Activated gamma-delta T cell treated with anti-CD3 and anti-CD28 coated beads, Interleukin-2, amount 50 U/mL, for 16 hours (primary cell): ENCODE measurements around the gene ASAP3.
A peak's percentile ranks its signal among the peaks of the same experiment; 100 is the strongest.

ENCODE experiments used
- DNase-seq: peaks from one replicate; pipeline ENCODE4 v3.0.0-alpha.2; 2020; ENCODE audit warnings: low read depth

The ASAP3 gene

DNA sequence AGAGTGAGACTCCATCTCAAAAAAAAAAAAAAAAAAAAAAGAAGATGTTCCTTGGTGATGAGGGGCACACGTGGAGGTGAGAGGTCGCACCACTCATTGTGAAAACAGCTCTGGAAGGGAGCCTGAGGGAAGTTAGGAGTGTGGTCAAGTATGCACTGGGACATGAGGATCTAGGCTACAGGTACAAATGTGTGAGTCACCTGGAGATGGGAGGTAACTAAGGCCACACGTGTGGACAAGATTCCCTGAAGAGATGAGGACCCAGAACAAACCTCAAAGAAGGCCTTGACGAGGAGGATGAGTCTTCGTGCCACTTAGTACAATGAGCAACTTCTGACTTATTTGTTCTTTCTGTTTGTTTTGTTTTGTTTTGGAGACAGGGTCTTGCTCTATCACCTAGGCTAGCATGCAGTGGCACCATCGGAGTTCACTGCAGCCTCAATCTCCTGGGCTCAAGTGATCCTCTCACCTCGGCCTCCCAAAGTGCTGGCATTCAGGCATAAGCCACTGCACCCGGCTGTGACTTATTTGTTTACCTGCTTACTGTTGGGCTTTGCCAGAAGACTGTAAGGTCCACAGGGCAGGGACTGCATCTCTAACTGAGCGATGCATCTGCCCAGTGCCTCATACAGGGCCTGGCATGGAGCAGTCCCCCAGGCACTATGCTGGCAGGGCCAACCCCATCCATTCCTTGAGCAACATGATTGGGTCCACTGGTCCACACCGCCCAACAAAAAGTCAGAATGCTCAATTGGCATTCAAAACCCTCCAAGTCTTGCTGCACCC is 6.4 kb downstream of the ASAP3 start:
- no peak for DNase-seq

DNA sequence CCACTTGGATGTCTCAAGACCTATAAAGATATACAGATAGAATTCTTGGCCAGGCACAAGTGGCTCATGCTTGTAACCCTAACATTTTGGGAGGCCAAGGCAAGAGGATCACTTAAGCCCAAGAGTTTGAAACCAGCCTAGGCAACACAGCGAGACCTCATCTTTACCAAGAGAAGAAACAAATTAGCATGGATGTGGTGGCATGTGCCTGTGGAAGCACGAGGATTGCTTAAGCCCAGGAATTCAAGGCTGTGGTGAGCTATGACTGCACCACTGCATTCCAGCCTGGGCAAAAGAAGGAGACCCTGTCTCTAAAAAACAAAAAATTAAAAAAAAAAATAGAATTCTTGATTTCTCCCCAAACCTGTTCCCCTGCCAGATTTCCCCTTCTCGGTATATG is 8.3 kb downstream of the ASAP3 start:
- DNase-seq, result no peak

DNA sequence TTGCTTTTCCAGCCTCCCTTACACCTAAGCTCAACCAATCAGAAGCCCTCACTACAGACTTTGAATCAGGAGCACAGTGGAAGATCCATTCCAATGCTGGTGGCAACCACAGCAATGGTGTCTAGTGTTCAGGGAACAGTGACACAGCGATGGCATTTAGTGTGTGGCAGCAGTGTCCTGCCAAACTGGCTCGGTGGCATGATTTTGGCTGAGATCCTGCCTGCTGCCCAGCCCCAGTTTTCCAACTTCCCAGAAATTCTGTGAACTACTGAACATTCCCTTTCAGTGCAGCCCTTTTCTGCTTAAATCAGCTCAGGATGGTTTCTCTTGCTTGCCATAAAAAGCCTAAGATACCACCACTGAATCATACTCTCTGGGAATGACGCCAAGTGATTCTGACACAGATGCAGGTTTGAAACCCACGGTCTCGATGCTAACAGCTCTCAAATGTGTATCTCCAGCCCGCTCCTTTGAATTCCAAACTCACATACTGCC is 8.8 kb downstream of the ASAP3 start:
- no peak for DNase-seq

DNA sequence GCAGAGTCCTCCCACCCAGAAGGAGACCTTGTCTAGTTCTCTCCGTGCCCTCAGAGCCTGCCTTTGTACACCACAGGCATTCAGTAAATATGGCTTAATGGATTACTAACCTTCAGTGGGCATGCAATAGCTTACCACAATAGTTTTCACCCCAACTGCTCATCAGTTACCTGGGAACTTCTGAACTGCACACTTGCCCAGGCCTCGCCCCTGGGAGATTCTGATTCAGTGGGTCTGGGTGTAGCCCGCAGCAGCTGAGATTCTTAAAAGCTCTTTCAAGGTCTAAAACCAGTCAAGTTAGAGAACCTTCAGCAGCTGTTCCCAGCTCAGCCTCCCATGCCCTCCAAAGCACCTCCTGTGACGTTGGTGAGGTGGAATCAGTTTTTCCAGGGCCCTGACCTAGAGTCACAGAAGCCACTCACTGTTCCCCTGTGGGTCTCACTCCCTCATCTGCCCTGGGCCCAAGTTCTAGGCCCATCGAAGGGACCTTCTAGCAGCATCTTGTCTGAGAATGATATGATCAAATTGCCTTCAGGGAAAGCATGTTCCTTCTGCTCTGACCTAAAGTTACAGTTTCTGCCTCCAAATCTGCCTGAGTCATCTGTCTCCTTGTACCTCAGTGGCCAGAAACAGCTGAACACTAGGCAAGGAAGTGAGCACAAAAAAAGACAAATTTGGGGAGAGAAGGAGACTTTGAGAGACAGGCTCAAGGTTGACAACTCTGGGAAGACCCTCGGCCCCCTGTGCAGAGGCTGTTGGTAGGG is 10.8 kb downstream of the ASAP3 start:
- no peak for DNase-seq

DNA sequence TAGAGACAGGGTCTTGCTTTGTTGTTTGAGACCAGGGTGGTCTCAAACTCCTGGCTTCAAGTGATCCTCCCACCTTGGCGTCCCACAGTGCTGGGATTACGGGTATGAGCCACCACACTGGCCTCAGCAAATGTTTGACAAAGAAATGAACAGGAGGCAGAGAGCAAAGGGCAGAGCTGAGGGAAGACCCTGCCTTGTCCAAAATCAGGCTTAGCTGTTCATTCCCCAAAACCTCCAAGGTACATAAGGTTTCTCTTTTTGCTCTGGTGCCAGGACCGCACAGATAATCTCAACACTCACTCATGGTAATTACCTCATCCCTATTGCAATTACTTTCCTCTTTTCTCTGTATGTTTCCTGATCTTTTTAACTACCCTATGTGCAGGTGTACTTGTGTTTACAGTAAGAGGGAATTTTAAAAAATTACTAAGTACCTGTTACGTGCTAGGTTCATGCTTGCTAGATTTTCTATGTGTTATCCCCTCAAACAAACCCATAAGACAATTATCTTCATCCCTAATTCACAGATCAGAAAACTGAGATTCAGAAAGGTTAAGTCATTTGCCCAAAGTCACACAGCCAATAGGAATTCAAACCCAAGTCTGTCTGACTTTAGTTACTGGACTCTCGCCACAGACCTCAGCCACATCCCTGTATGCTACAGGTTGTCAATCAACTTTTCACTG is 11.5 kb downstream of the ASAP3 start:
- no peak for DNase-seq

DNA sequence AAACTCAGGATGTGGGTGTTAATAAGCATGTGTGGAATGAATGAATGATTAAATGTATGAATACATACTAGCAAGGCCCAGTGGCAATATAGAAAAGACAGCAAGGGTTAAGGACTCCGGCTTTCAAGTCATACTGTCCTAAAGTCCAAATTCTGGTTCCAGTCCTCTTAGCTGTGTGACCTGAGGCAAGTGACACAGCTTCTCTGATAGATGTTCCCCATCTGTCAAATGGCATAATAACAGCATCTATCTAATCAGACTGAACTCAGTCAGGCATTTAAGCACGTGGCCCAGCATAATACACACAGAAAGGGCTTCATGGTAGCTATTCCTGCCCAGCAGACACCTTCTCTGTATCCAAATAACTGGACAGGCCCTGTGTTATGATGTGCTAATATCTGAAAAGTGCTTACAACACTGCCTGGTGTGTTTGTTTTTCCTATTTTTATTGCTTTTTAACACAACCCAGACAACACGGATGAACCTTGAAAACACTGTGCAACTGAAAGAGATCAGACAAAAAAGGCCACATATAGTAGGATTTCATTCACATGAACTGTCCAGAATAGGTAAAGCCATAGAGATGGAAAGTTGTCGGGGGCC is 12.4 kb downstream of the ASAP3 start:
- DNase-seq, result no peak

DNA sequence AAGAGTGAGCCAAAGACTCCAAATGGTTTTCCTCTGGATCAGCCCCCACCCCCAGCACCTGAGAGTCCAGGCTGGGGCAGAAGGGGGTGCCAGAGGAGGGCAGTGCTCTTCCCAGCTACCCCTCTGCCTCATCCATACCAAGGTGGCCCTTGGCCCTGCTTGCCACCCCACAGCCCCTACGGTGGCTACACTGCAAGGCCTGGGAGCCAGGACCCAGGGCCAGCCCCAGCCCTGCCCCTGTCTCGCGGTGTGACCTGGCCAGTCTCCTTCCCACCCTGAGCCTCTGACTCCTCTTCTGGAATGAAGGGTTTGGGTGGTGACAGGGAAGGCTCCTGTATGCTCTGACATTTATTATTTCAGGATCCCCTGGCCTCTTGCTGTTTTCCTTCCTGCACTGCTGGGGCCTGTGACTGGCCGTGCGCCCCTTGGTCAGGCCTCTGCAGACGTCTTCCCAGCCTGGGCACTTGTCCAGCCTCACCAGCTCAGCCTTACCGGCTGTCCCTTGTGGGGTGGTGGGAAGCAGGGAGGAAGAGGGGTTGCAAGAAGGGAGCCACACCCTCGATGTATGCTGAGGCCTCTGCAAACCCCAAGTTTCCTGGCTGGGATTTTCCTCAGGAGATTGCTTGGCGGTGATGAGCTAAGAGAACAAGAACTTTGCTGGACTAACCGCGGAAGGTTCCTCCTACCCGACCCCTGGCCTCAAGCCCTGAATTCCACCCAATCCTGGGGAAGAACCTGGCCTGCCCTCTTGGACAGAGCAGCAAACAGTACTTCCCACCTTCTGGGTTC is 13.5 kb downstream of the ASAP3 start:
- DNase-seq, result no peak

DNA sequence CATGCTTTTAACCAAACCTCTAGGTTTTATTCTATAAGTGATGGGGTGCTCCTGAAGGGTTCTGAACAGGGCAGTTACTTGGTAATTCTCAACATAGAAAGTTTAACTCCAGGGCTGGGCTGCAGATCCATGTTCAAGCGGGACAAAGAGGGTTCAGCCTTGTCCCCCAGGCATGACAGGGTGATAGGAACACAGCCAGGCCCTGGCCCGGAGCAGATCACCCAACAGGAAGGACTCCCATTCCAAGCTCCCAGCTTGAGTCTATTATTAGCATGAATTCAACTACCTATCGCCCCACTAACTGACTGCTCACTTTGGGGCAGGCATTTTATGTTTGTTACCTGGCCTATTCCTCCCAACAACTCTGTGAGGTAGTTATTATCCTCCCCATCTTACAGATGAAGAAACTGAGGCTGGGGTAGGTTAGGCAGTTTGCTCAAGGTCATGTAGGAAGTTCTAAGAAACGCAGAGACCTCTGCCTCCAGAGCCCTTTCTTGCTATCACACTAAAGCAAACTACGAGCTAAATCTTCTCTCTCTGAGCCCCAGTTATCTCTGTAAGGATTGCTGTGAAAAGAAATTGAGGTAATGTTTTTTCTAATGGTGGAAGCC is 14.5 kb downstream of the ASAP3 start:
- no peak for DNase-seq

DNA sequence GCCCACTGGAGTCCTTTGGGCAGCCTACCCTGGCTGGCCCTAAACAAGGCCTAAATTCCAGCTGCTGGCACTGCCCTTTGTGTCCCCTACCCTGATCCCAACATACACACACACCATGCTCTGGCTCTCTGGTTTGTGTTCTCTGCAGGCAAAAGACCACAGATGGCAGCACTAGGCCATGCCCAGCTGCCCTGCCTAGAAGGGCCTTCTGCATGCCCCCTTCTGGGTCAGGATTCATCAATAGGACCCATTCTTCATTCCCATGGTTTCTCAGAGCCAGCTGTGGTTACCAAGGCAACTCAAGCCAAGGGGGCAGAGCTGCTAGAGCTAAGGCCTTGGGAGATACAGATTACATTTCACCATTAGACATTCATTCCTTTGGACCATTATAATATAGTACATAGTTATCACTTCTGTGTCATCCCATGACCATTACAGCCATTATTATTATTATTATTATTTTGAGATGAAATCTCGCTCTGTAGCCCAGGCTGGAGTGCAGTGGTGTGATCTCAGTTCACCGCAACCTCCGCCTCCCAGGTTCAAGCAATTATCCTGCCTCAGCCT is 17.5 kb downstream of the ASAP3 start:
- no peak for DNase-seq

DNA sequence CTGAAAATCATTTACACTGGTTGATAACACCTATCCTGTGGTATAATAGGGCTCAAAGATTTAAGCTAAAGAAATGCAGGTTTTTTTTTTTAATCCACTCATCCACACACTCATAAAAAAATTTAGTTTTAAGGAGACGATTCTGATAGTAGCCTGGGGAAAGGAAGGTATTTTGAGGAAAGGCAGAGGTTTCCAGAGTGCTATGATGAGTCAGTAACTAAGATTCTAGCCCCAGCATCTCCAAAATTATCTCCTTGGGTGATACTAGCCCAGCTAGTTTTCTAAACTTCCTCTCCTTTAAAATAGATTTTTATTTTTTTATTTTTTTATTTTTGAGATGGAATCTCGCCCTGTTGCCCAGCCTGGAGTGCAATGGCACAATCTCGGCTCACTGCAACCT is 20.7 kb downstream of the ASAP3 start:
- no peak for DNase-seq

DNA sequence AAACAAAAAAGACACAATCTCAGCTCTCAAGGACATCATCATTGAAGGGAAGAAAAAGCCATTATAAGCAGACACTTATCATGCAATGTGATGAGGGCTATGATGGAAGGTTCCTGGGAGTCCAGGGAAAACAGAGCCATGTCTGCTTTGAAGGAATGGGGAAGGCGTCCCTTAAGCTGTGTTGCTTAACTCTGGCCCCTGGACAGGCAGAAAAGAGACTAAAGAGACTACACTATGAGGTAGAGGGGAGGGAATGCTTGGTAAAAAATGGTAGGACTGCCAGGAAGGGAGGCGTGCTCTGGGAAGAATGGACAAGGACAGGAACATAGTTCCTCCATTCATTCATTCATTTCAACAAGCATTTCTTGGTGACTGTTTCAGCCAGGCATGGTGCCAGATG is 21.2 kb downstream of the ASAP3 start:
- no peak for DNase-seq

DNA sequence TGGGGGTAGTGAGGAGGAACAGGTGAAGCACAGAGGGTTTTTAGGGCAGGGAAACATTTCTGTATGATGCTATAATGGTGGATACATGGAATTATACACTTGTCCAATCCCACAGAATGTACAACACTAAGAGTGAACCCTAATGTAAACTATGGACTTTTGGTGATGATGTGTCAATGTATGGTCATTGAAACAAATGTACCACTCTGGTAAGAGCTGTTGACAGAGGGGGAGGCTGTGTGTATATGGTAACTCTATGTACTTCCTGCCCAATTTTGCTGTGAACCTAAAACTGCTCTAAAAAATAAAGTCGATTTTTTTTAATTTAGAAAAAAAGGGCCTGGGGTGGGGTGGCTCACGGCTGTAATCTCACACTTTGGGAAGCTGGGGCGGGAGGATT is 22.9 kb downstream of the ASAP3 start:
- no peak for DNase-seq

DNA sequence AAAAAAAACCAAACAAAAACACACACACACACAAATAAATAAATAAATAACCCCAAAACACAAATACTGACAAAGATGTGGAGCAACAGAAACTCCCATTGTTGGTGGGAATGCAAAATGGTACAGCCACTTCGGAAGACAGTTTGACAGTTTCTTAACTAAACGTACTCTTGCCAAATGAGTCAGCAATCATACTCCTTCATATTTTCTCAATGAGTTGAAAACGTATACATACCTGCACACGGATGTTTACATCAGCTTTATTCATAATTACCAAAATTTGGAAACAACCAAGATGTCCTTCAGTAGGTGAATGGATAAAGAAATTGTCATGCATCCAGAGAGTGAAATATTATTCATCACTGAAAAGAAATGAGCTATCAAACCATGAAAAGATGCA is 23.5 kb downstream of the ASAP3 start:
- DNase-seq, result no peak

DNA sequence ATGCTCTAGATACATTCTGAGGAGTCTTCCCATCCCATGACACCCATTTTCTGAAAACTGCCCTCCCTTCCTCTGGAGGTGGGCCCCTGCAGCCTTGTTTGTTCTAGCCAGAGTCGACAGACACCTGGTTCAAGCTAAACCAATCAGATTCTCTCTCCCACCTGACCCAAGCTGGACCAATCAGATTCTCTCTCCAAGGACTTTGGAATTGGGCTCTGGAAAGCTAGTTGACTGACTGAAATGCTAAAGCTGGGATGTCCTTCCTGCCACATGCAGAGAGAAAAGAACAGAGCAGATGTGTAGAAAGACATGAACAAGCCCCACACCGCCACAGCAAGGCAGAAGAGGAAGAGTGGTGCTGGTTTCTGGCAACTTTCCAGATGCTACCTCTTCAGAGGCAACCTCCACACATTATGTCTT is 24.6 kb downstream of the ASAP3 start:
- no peak for DNase-seq

DNA sequence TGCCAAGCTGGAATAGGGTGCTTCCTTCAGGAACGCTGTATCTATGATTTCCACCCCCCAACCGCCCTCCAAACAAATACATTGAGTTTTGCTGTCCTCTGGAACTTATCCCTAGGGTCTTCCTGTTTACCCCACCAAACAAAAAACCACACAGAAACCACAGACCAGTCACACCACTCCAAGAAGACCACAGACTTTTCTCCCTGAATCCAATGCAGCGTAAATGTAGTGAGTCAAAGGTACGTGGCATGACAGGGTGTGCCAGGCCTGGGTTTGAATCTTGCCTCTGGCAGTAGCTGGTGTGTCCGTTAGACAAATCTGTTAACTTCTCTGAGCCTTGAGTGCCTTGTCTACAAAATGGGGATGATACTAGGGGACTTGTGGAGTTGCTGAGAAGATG is 27.8 kb downstream of the ASAP3 start:
- no peak for DNase-seq

DNA sequence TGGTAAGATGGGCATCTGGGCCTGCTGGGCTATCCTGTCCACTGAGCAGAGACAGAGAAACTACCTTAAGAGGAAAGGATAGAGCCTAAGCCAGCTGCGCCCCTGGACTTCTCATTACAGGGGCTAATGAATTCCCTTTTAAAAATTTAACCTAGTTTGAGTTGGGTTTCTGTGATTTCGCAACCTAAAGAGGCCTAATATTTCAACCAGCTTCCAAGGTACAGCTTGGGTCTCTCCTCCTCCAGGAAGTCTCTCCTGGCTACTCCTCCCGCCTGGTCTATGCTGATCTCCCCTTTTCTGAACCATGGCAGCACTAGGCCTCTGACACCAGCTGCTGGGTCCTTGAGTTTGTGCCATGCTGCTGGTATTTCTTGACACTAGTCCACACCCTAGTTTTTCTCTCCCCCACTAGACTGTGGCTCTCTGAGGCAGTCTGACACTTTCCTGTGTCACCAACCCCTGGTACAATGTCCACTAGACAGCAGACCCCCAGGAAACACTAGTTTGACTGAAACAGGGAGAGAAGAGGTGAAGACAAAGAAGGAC is 30.5 kb downstream of the ASAP3 start:
- DNase-seq, result no peak

DNA sequence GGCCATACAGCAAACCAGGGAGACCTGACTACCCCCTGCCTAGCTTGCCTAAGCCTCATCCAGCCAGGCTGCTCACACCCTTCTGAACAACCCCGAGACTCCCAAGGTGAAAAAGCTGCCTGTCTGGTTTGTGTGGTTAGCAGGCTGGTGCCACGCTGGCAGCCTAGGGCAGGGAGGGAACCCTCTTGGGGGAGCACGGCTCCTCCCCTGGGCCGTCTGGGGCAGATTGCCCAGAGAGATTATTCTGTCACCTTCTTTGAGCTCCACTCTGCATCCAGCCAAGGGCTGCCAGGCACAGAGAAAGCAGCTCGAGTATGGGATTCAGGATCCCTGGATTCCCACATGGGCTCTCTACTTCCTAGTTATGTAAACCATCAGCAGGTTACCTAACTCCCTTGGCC is 32.0 kb downstream of the ASAP3 start:
- DNase-seq, result peak; percentile 7

DNA sequence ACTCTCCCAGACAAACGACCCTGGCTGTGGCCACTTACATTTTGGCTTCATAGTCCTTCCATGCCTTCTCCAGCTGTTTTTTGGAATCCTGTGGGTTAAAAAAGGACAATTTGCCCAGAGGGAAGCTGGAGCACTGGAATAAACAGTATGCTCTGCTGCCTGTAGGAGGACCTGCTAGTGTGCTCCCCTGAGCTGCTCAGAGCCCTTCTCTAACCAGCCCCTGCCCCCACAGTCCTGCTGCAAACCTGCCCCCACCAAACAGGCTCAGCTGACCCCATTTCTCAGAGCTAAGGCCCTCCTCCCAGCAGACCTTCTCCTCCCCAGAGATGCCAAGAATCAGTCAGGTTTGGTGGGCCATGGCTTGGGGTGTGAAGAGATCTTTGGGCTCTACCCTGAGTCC is 32.5 kb downstream of the ASAP3 start:
- DNase-seq, result no peak

DNA sequence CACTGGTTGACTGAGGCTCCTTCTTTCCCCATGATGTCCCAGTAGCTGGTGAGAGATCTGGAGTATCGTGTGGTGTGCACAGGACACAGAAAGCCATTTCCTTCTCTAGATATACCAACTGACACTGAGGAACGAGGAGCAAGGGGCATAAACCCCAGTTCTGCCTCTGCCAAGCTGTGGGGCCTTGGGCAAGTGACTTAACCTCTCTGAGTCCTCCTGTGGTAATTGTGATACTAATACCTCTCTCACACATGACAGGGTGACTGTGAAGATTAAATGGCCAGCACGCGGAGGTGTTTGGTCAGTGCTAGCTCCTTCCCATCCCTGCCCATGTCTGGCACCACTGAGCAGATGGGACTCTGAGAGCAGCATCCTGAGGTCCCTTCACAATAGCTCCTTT is 33.1 kb downstream of the ASAP3 start:
- DNase-seq, result no peak

DNA sequence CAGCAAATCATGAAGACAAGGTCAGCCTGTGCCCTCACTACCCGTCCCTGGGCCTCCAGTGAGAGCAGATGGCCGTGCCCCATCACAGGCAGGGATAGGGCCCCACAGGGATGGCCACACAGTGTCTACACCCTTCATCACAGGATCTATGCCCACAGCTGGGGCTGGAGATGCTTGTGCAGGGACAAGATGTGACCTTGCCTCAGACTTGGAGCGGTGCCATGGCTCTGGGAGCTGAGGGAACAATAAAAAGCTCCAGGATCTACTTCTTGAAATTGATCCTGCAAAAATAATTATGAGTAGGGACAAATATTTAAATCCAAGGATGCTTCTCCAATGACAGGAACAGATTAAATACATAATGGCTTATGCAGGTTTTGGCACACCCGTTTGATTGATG is 34.0 kb downstream of the ASAP3 start:
- DNase-seq, result no peak

DNA sequence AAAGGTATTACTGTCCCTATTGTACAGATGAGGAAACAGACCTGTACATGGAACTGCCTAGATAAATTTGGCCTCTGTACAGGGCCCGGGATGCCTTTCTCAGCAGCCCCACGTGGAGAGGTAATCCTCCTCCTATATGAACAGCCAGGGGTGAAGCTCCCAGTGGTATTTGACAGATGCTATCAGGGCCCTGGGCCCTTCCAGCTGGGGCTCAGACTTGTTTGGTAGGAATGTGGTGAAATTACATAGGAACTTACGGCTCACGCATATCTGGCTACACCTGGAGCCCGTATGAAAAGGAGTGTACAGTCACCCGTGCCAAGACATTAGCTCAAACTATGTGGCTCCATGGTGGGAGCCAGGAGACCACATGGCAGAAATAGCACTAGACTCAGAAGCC is 34.7 kb downstream of the ASAP3 start:
- no peak for DNase-seq
